Left lung (tissue), 10 donors: ENCODE results near the gene HGFAC. TPM values are rescaled to one million over a fixed set of nuclear protein-coding genes. Genes with fewer than 3 reads are reported as not detected.

ENCODE experiments used
- ATAC-seq: fragments of 200-7000 bp; cut with Tn5 transposase; one replicate; pipeline ENCODE4 v1.9.1; 2020; ENCODE audit warnings: moderate library complexity
- DNase-seq, 4 donors: peaks; one replicate each; pipeline ENCODE4 v3.0.0-alpha.2; 2013 to 2020
- H3K27ac ChIP-seq, 2 donors: fragments of 200-600 bp; sonication (generic) in 1 of 2; one replicate each; pipeline versions ENCODE4 v1.5.0 to v1.8.0; 2020 to 2021
- H3K27me3 ChIP-seq, 2 donors: fragments of 200-600 bp; sonication (generic) in 1 of 2; one replicate each; pipeline versions ENCODE4 v1.5.0 to v1.8.0; 2020 to 2021
- H3K36me3 ChIP-seq, 2 donors: fragments of 200-600 bp; sonication (generic) in 1 of 2; one replicate each; pipeline versions ENCODE4 v1.5.0 to v1.8.0; 2020 to 2021
- H3K4me1 ChIP-seq, 2 donors: fragments of 200-600 bp; one replicate each; pipeline ENCODE4 v1.8.0; 2021
- H3K4me3 ChIP-seq, 2 donors: fragments of 200-600 bp; sonication (generic) in 1 of 2; one replicate each; pipeline versions ENCODE4 v1.5.0 to v1.8.0; 2020 to 2021; ENCODE audit warnings: mild to moderate bottlenecking in 1 of 2
- H3K9me3 ChIP-seq, 2 donors: fragments of 200-600 bp; sonication (generic) in 1 of 2; one replicate each; pipeline versions ENCODE4 v1.5.0 to v1.8.0; 2020 to 2021
- intact Hi-C, 2 donors: fragments of 100-400 bp; cut with DNase I; formaldehyde crosslinking; loops; one replicate each; pipeline versions ENCODE4 v1.11.2 to v1.14.2; 2022
- polyA plus RNA-seq, 6 donors: library from polyadenylated mRNA; unstranded; fragments of 120-200 nt; gene quantifications; one replicate each; pipeline ENCODE4 v1.2.1, GENCODE V29; 2013; ENCODE audit not compliant: insufficient read length in 6 of 6
- total RNA-seq, 2 donors: library from RNA; stranded (reverse); fragmentation: NEBNext Ultra II Directional; extraction: Animal tissue kit (Norgen Biotek cat#: 25700); gene quantifications; one replicate each; pipeline ENCODE4 v1.2.1, GENCODE V29; 2021
- TF ChIP-seq, protein P1 (sequence below), 2 donors: fragments of 200-600 bp; sonication (generic) in 1 of 2; IDR thresholded peaks; one replicate each; pipeline versions ENCODE4 v1.5.0 to v1.8.0; 2021; ENCODE audit warnings: antibody characterized with exemption in 2 of 2
- donor health status: DM: no; HTN: yes; CAD: no.
- donor health status: DM: no; HTN: no; CAD: no.

HGFAC gene
- total and polyA plus RNA-seq, 8 donors = 0.32 to 1.5 (median 0.72) TPM; not detected in 1

DNA sequence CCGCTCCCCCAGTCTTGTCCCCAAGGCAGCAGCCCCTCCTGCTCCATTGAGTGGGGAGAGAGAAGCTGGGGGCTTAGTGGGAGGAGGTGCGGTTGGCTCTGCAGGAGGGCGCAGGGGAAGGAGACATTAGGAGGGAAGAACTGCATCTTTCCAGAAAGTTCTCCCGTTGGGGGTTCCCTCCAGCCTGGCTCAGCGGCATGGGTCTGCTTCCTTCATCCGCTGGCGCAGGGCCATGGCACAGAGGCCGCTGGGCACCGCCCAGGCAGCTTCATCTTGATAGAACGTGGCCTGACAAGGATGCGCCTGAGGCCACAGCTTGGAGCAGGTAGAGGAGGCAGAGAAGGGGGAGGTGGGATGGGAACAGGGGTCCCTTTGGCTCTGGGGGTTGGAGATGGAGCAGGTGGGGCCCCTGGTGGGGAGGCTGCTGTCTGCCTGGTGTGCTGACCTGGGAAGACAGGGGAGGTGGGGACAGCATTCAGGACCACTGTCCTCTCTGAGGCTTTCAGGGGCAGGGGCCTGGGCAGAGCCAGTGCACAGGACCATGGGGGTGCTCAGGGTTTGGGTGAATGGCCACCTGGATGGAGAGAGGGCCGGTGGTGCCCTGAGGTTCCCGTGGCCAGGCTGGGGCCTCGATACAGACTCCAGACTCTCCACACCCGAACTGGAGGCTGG, 33.4 kb downstream of the HGFAC start:
- intact Hi-C loops = no loop called here
- H3K27ac ChIP-seq = no peak overlapping the region
- no peaks in the 10 kb centered on the region for H3K9me3 ChIP-seq
- no peak for ATAC-seq
- no peak overlapping the region for H3K4me3 ChIP-seq
- DNase-seq = peak in 1 of 4 donors; percentile 59
- H3K36me3 ChIP-seq = no peaks in the 10 kb centered on the region
- TF ChIP-seq, protein P1, sequence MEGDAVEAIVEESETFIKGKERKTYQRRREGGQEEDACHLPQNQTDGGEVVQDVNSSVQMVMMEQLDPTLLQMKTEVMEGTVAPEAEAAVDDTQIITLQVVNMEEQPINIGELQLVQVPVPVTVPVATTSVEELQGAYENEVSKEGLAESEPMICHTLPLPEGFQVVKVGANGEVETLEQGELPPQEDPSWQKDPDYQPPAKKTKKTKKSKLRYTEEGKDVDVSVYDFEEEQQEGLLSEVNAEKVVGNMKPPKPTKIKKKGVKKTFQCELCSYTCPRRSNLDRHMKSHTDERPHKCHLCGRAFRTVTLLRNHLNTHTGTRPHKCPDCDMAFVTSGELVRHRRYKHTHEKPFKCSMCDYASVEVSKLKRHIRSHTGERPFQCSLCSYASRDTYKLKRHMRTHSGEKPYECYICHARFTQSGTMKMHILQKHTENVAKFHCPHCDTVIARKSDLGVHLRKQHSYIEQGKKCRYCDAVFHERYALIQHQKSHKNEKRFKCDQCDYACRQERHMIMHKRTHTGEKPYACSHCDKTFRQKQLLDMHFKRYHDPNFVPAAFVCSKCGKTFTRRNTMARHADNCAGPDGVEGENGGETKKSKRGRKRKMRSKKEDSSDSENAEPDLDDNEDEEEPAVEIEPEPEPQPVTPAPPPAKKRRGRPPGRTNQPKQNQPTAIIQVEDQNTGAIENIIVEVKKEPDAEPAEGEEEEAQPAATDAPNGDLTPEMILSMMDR (IDR thresholded peaks at IDR 0.05) = no peak
- H3K4me1 ChIP-seq = no peaks in the 10 kb centered on the region
- H3K27me3 ChIP-seq = peaks cover 0 to 45% of the 10 kb centered on the region in 2 donors

DNA sequence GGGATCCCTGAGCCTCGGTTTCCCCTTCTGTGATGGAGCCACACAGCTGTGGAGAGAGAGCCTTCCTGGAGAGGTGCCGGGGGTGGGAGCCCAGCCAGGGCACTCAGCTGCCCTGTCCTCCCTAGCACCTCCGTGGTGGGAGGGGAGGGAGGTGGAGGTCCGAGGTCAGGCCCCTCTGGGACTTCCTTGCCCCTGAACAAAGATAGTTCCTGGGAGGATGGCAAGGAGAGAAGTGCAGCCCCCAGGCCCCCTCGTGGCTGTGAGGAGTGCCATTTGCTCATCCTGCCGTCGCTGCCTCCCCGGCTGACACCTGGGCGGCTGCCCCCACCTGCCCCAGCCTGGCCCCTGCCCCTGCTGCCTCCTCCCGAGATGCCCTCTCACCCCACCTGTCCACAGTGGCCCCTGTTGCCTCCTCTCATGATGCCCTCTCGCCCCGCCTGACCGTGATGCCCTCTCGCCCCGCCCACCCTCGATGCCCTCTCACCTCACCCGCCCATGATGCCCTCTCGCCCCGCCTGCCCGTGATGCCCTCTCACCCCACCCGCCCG, 34.0 kb downstream of the HGFAC start:
- Histone ChIP-seq H3K36me3 (no peaks in the 10 kb centered on the region), H3K27ac (no peak overlapping the region), H3K9me3 (no peaks in the 10 kb centered on the region), H3K4me1 (no peaks in the 10 kb centered on the region), H3K4me3 (no peak overlapping the region), H3K27me3 (peaks cover 0 to 51% of the 10 kb centered on the region in 2 donors)
- ATAC-seq (no peak), DNase-seq (peak in 1 of 4 donors; percentile 73)
- intact Hi-C loops = no loop called here
- TF ChIP-seq, protein P1 (IDR thresholded peaks at IDR 0.05) = no peak

DNA sequence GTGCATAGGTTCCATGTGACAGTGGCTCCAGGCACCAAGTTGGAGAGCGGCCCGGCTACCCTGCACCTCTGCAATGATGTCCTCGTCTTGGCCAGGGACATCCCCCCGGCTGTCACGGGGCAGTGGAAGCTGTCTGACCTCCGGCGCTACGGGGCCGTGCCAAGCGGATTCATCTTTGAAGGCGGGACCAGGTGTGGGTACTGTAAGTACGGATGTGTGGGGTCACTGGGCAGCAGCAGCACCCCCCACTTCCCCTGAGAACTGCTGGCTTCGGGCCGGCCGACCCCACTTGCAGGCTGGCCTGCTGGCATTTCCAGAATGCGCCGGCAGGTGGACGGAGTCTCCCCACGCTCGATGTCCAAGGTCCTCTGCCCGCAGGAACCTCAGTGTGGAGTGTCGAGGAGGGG, 34.6 kb downstream of the HGFAC start:
- Histone ChIP-seq H3K27me3 (peaks cover 0 to 56% of the 10 kb centered on the region in 2 donors), H3K36me3 (no peaks in the 10 kb centered on the region), H3K9me3 (no peaks in the 10 kb centered on the region), H3K27ac (no peak overlapping the region), H3K4me1 (no peaks in the 10 kb centered on the region), H3K4me3 (no peak overlapping the region)
- TF ChIP-seq, protein P1 (IDR thresholded peaks at IDR 0.05) = no peak
- no peak for ATAC-seq
- intact Hi-C loops = no loop called here
- peak in 1 of 4 donors; percentile 75 for DNase-seq

DNA sequence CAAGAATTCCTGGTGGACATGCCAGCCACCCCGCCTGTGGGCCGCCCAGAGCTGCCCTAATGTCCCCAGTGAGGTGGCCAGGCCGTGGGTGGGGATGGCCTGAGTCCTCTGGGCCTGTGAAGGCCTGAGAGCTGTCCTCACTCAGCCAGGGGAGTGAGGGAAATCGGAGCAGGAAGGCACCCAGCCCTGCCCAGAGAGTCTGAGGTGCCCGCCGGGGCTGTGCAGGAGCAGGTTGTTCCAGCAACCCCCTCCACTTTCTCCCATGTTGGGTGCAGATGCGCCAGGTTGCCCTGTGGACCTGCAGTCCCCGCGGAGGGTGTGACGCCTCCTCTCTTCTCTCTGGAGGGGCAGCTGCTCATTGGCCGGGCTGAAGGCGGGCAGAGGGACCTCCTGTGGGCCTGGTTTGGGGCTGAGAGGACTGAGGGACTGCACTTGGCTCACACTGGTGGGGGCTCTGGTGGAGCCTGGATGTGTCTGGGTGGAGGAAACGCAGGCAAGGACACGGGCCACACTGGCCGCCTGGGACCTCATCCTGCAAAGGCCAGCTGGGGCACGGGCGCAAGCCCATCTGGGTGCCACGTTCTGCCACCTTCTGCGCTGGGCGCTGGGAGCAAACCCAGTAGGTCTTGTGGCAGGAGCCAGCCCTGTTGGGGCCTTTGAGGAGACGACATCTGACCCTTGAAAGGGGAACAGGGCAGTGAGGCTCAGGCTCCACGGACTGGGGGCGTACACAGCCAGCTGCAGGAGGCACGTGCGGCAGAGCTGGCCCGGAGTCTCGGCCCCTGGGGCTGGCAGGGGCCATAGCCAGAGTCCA, 35.4 kb downstream of the HGFAC start:
- intact Hi-C loops = no loop called here
- no peaks in the 10 kb centered on the region for H3K36me3 ChIP-seq
- H3K27me3 ChIP-seq = peaks cover 0 to 64% of the 10 kb centered on the region in 2 donors
- no peak for ATAC-seq
- H3K4me3 ChIP-seq = no peak overlapping the region
- no peaks in the 10 kb centered on the region for H3K4me1 ChIP-seq
- H3K27ac ChIP-seq = no peak overlapping the region
- DNase-seq = peak in 1 of 4 donors; percentile 70
- TF ChIP-seq, protein P1 (IDR thresholded peaks at IDR 0.05) = no peak
- H3K9me3 ChIP-seq = no peaks in the 10 kb centered on the region
